GM18511 (cell line): ENCODE measurements around the gene PRAMEF17.
"Not testable (repeated sequence)": the region's sequence is repeated elsewhere in the genome, so short reads cannot be mapped to it uniquely, and the experiment has no call there.

Experiments
- ATAC-seq: cut with Tn5 transposase; IDR thresholded peaks from one replicate; pipeline ENCODE4 v1.9.1; 2021; ENCODE audit warnings: mild to moderate bottlenecking, moderate library complexity; ENCODE audit not compliant: unreplicated experiment

PRAMEF17 gene

GRCh38 chr1:13389332-13389731 lies at the start of gene PRAMEF17:
PRAMEF17 (plus strand) TSS chr1:13389632; CDS start chr1:13389658, 26 bp downstream.
- ATAC-seq, result not testable (repeated sequence)

GRCh38 chr1:13342496-13342895 lies 46.9 kb upstream of the PRAMEF17 start:
- not testable (repeated sequence) for ATAC-seq

- not testable (repeated sequence) for ATAC-seq
These were observed 42.4 kb upstream of the PRAMEF17 start, which contains the start of gene PRAMEF14 for GRCh38 chr1:13347034-13347433. PRAMEF14 (minus strand) TSS chr1:13347134; CDS start chr1:13345314, 1,820 bp downstream.

GRCh38 chr1:13353476-13353875 lies 36.0 kb upstream of the PRAMEF17 start:
- not testable (repeated sequence) for ATAC-seq

- not testable (repeated sequence) for ATAC-seq
These were observed 35.0 kb upstream of the PRAMEF17 start for GRCh38 chr1:13354475-13354874.

- ATAC-seq, result not testable (repeated sequence)
These were observed 32.7 kb upstream of the PRAMEF17 start for GRCh38 chr1:13356774-13357173.

GRCh38 chr1:13362364-13362763 lies 27.1 kb upstream of the PRAMEF17 start:
- ATAC-seq, result not testable (repeated sequence)

- ATAC-seq, result not testable (repeated sequence)
These were observed 24.5 kb upstream of the PRAMEF17 start for GRCh38 chr1:13364928-13365327.

GRCh38 chr1:13366536-13366935 lies 22.9 kb upstream of the PRAMEF17 start:
- not testable (repeated sequence) for ATAC-seq

GRCh38 chr1:13368544-13368943 lies 20.9 kb upstream of the PRAMEF17 start:
- not testable (repeated sequence) for ATAC-seq

GRCh38 chr1:13378983-13379382 lies 10.4 kb upstream of the PRAMEF17 start:
- ATAC-seq, result not testable (repeated sequence)

- not testable (repeated sequence) for ATAC-seq
These were observed 9.1 kb upstream of the PRAMEF17 start for GRCh38 chr1:13380380-13380779.

GRCh38 chr1:13393004-13393403 lies 3.6 kb downstream of the PRAMEF17 start:
- not testable (repeated sequence) for ATAC-seq

GRCh38 chr1:13394761-13395160 lies 5.3 kb downstream of the PRAMEF17 start:
- ATAC-seq, result not testable (repeated sequence)

GRCh38 chr1:13395311-13395710 lies 5.9 kb downstream of the PRAMEF17 start:
- not testable (repeated sequence) for ATAC-seq

- no peak for ATAC-seq
These were observed 18.4 kb downstream of the PRAMEF17 start for GRCh38 chr1:13407811-13408210.

- ATAC-seq, result not testable (repeated sequence)
These were observed 20.7 kb downstream of the PRAMEF17 start, which contains the start of gene PRAMEF20 for GRCh38 chr1:13410150-13410549. PRAMEF20 (plus strand) TSS chr1:13410450; CDS start chr1:13416355, 5,905 bp downstream.

- no peak for ATAC-seq
These were observed 41.1 kb downstream of the PRAMEF17 start for GRCh38 chr1:13430495-13430894.

GRCh38 chr1:13432251-13432650 lies 42.8 kb downstream of the PRAMEF17 start:
- ATAC-seq, result no peak

- not testable (repeated sequence) for ATAC-seq
These were observed 44.4 kb downstream of the PRAMEF17 start for GRCh38 chr1:13433694-13434358.

- no peak for ATAC-seq
These were observed 46.0 kb downstream of the PRAMEF17 start for GRCh38 chr1:13435458-13435857.

GRCh38 chr1:13439104-13439783 lies 49.8 kb downstream of the PRAMEF17 start:
- not testable (repeated sequence) for ATAC-seq
